Thyroid gland (tissue), 4 donors: ENCODE results near the gene ZNF536. TPM values are rescaled to one million over a fixed set of nuclear protein-coding genes. Genes with fewer than 3 reads are reported as not detected.
"Not testable (repeated sequence)": the region's sequence is repeated elsewhere in the genome, so short reads cannot be mapped to it uniquely, and the experiment has no call there.

Source experiments
- DNase-seq, 2 donors: peaks; one replicate each; pipeline ENCODE4 v3.0.0-alpha.2; 2019
- H3K27ac ChIP-seq, 3 donors: fragments of 200-600 bp; sonication (generic); 1 replicate in 2 of 3; 2 replicates in 1 of 3; pipeline ENCODE4 v1.5.1; 2016 to 2019; ENCODE audit warnings: mild to moderate bottlenecking in 1 of 3, moderate library complexity in 1 of 3
- H3K27me3 ChIP-seq: fragments of 200-600 bp; sonication (generic); one replicate; pipeline ENCODE4 v1.5.1; 2019
- H3K36me3 ChIP-seq, 2 donors: fragments of 200-600 bp; sonication (generic); one replicate each; pipeline ENCODE4 v1.5.1; 2016 to 2019
- H3K4me1 ChIP-seq, 2 donors: fragments of 200-600 bp; sonication (generic); one replicate each; pipeline ENCODE4 v1.5.1; 2017 to 2019
- H3K4me3 ChIP-seq, 3 donors: fragments of 200-600 bp; sonication (generic); replicated peaks in 1 of 3; 1 replicate in 2 of 3; 2 replicates in 1 of 3; pipeline ENCODE4 v1.5.1; 2016; ENCODE audit warnings: mild to moderate bottlenecking in 1 of 3
- H3K9me3 ChIP-seq: fragments of 200-600 bp; sonication (generic); one replicate; pipeline ENCODE4 v1.5.1; 2017
- POLR2A ChIP-seq, 2 donors: fragments of 450-650 bp; IDR thresholded peaks; one replicate each; pipeline ENCODE4 v1.6.1; 2017; ENCODE audit warnings: antibody characterized with exemption in 2 of 2, mild to moderate bottlenecking in 2 of 2, moderate library complexity in 1 of 2
- WGBS, 2 donors: methylation state at CpG; one replicate each; pipeline ENCODE4 v1.1.5; 2017; 5-methylcytosine and 5-hydroxymethylcytosine counted together
- intact Hi-C: fragments of 100-400 bp; cut with DNase I; formaldehyde crosslinking; loops from one replicate; pipeline ENCODE4 v1.15.1; 2023
- total RNA-seq, 4 donors: library from RNA; depleted of rRNA; stranded (reverse); fragments of >200 nt; gene quantifications; one replicate each; pipeline ENCODE4 v1.2.3, GENCODE V29; 2016
- TF ChIP-seq, protein P1 (sequence below), 6 experiments: fragments of 200-600 bp in 3 of 6; fragments of 450-650 bp in 3 of 6; sonication (generic) in 3 of 6; IDR thresholded peaks; one replicate each; pipeline ENCODE4 v1.5.1; 2016 to 2019; ENCODE audit warnings: antibody characterized with exemption in 6 of 6, mild to moderate bottlenecking in 2 of 6, inconsistent platforms in 1 of 6, moderate library complexity in 1 of 6

ZNF536 gene
- total RNA-seq, 4 donors from 2014 or later, result 1.1 to 10.8 (median 5.3) TPM

DNA sequence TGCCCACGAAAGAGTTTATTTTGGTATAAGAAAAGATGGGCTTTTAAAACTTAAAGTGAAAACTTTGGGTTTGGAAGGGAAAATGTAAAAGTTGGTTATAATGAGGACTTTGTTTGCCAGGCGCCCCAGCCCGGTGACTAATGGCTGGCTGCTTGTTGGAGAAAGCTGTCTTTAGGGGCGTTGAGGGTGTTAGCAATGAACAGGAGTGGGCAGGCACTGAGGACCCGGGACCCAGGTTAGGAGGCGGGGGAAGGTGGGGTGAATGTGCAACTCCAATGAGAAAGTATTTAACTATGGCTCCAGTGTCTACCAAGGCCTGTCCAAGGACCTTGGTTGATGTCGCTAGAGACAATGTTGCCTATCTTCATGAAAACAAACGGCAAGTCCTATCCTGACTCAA, 118.6 kb downstream of the ZNF536 start:
- H3K27ac ChIP-seq, result no peak overlapping the region
- DNase-seq, result no peak
- no peaks in the 10 kb centered on the region for H3K36me3 ChIP-seq
- H3K4me1 ChIP-seq, result no peaks in the 10 kb centered on the region
- TF ChIP-seq POLR2A (IDR thresholded peaks at IDR 0.05), result no peak
- TF ChIP-seq, protein P1, sequence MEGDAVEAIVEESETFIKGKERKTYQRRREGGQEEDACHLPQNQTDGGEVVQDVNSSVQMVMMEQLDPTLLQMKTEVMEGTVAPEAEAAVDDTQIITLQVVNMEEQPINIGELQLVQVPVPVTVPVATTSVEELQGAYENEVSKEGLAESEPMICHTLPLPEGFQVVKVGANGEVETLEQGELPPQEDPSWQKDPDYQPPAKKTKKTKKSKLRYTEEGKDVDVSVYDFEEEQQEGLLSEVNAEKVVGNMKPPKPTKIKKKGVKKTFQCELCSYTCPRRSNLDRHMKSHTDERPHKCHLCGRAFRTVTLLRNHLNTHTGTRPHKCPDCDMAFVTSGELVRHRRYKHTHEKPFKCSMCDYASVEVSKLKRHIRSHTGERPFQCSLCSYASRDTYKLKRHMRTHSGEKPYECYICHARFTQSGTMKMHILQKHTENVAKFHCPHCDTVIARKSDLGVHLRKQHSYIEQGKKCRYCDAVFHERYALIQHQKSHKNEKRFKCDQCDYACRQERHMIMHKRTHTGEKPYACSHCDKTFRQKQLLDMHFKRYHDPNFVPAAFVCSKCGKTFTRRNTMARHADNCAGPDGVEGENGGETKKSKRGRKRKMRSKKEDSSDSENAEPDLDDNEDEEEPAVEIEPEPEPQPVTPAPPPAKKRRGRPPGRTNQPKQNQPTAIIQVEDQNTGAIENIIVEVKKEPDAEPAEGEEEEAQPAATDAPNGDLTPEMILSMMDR (IDR thresholded peaks at IDR 0.05), result no peak
- H3K4me3 ChIP-seq, result no peak overlapping the region
- H3K27me3 ChIP-seq, result no peaks in the 10 kb centered on the region
- H3K9me3 ChIP-seq, result no peaks in the 10 kb centered on the region
- intact Hi-C loops, result no loop called here
- 90 to 93% methylated on average over 8 of the region's 8 CpGs for WGBS, 2 donors

DNA sequence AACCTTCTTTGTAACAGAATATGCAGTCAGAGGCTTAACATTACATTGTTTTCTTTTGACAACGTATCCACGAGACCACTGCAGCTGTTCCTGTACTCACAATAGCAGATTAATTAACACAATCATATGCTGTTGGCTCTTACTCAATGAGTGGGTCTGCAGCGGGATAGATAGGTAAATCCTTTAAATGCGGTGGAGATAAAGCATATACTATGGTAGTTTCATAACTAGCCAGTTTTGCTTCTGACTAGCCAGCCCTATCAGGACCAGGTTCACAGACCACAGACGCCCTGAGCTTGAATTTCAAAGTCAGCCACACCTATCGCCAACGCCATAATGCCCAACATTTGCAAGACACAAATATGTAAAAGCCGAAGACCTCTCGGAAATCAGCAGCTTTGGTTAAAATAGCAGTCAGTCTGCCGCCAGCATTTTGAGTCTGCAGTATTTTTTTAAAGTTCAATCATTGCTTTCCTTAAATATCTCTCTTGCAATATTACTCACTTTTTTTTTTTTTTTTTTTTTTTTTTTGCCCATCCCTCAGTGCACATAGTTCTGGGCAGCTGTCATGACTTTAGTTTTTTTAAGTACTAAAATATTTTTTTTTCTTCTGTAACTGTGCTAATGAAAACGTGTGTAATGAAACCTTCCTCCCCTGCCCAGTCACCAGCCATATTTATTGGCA, 120.5 kb downstream of the ZNF536 start:
- no peak overlapping the region for H3K4me3 ChIP-seq
- no peaks in the 10 kb centered on the region for H3K9me3 ChIP-seq
- H3K27ac ChIP-seq, result no peak overlapping the region
- no peaks in the 10 kb centered on the region for H3K27me3 ChIP-seq
- TF ChIP-seq, protein P1 (IDR thresholded peaks at IDR 0.05), result no peak
- TF ChIP-seq POLR2A (IDR thresholded peaks at IDR 0.05), result no peak
- H3K36me3 ChIP-seq, result no peaks in the 10 kb centered on the region
- intact Hi-C loops, result no loop called here
- no peak for DNase-seq
- no peaks in the 10 kb centered on the region for H3K4me1 ChIP-seq
- WGBS, 2 donors, result 52 to 62% methylated on average over 11 of the region's 11 CpGs

DNA sequence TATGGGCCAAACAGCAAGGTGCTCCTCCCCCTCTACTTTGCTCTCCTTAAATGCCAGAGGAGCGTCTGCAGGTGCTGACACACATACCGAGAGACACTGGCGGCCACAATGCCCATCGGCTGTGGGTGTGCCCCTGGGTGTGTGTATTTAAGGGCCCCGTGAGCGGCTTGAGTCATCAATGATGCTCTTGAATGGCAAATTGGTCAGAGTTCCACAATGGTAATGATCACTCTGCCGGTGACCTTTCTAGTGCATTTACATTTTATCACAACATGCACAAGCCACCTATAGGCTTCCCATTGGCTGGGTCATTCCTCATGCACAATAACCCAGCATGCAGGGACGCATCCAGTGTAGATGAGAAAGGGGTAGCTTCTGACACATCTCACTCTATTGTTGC, 124.8 kb downstream of the ZNF536 start:
- WGBS, 2 donors, result 77 to 78% methylated on average over 7 to 8 of the region's 8 CpGs
- Histone ChIP-seq H3K9me3 (no peaks in the 10 kb centered on the region), H3K4me1 (no peaks in the 10 kb centered on the region), H3K27ac (no peak overlapping the region), H3K27me3 (no peaks in the 10 kb centered on the region), H3K4me3 (no peak overlapping the region), H3K36me3 (no peaks in the 10 kb centered on the region)
- intact Hi-C loops, result no loop called here
- DNase-seq, result no peak
- TF ChIP-seq, protein P1 (IDR thresholded peaks at IDR 0.05), result no peak

DNA sequence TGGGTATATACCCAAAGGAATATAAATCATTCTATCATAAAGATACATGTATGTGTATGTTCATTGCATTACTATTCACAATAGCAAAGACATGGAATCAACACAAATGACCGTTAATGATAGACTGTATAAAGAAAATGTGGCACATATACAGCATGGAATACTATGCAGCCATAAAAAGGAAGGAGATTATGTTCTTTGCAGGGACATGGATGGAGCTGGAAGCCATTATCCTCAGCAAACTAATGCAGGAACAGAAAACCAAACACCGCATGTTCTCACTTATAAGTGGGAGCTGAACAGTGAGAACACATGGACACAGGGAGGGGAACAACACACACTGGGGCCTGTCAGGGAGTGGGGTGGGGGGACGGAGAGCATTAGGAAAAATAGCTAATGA, 125.9 kb downstream of the ZNF536 start:
- DNase-seq, H3K27me3 ChIP-seq, H3K27ac ChIP-seq, H3K4me1 ChIP-seq, H3K4me3 ChIP-seq, H3K36me3 ChIP-seq, H3K9me3 ChIP-seq, intact Hi-C loops: not testable (repeated sequence)
- WGBS, 2 donors, result 87 to 91% methylated on average over 3 of the region's 3 CpGs

DNA sequence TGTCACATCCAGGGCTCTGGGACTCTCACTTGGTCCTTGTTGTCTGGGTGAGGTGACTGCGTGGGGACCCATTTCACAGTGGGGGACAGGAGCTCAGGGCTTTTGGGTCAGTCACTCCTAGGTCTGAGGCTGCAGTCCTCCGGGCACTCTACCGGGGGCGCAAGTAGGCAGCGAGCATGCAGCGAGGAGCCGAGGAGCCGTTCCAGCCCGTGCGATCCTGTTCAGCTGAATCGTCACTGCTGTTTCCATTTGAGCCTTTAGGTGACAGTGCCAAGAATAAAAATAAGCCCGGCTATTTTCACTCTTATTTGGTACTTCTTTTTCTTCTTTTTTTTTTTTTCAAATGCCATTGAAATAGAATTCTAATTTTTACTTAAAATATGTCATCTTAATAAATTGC, 126.5 kb downstream of the ZNF536 start:
- no peaks in the 10 kb centered on the region for H3K27me3 ChIP-seq
- no peak for TF ChIP-seq POLR2A (IDR thresholded peaks at IDR 0.05)
- TF ChIP-seq, protein P1 (IDR thresholded peaks at IDR 0.05), result no peak
- H3K4me1 ChIP-seq, result no peaks in the 10 kb centered on the region
- H3K36me3 ChIP-seq, result no peaks in the 10 kb centered on the region
- no peaks in the 10 kb centered on the region for H3K9me3 ChIP-seq
- no peak overlapping the region for H3K27ac ChIP-seq
- 25 to 29% methylated on average over 12 of the region's 12 CpGs for WGBS, 2 donors
- DNase-seq, result peak in 1 of 2 donors; percentile 20
- no peak overlapping the region for H3K4me3 ChIP-seq
- intact Hi-C loops, result no loop called here
